Mesenchymal stem cell (in vitro differentiated cells and primary cell): Measurements from ENCODE around the gene GDPGP1. TPM values are rescaled to one million over a fixed set of nuclear protein-coding genes. Genes with fewer than 3 reads are reported as not detected.
A peak's percentile ranks its signal among the peaks of the same experiment; 100 is the strongest.

ENCODE experiments used
- DNase-seq: peaks from one replicate; pipeline ENCODE4 v3.0.0-alpha.2; 2013
- H2AFZ ChIP-seq: one replicate; pipeline ENCODE4 v1.6.1; 2013; ENCODE audit warnings: low read depth, mild to moderate bottlenecking, control low read depth, inconsistent platforms, low read length, moderate library complexity
- H2AK5ac ChIP-seq: 2 replicates; pipeline ENCODE4 v1.6.1; 2013; ENCODE audit warnings: low read length, moderate library complexity, mild to moderate bottlenecking, inconsistent platforms; ENCODE audit not compliant: severe bottlenecking
- H2BK120ac ChIP-seq: one replicate; pipeline ENCODE4 v1.6.1; 2013; ENCODE audit warnings: low read depth, mild to moderate bottlenecking, inconsistent platforms, low read length, moderate library complexity
- H2BK12ac ChIP-seq, 2 experiments: one replicate each; pipeline ENCODE4 v1.6.1; 2013; ENCODE audit warnings: inconsistent platforms in 2 of 2, low read length in 2 of 2, mild to moderate bottlenecking in 2 of 2, moderate library complexity in 2 of 2, control low read depth in 1 of 2
- H2BK15ac ChIP-seq: one replicate; pipeline ENCODE4 v1.6.1; 2013; ENCODE audit warnings: mild to moderate bottlenecking, low read depth, inconsistent platforms; ENCODE audit not compliant: poor library complexity, severe bottlenecking
- H2BK5ac ChIP-seq: 2 replicates; pipeline ENCODE4 v1.6.1; 2013; ENCODE audit warnings: low read depth, mild to moderate bottlenecking, low read length, control low read depth, inconsistent platforms; ENCODE audit not compliant: poor library complexity, severe bottlenecking
- H3K14ac ChIP-seq, 2 experiments: one replicate each; pipeline ENCODE4 v1.6.1; 2013; ENCODE audit warnings: inconsistent platforms in 2 of 2, low read length in 2 of 2, control low read depth in 1 of 2, mild to moderate bottlenecking in 1 of 2, moderate library complexity in 1 of 2
- H3K18ac ChIP-seq, 2 experiments: one replicate each; pipeline ENCODE4 v1.6.1; 2013; ENCODE audit warnings: inconsistent platforms in 2 of 2, low read length in 2 of 2, control low read depth in 1 of 2, low read depth in 1 of 2, mild to moderate bottlenecking in 1 of 2
- H3K23ac ChIP-seq, 2 experiments: one replicate each; pipeline ENCODE4 v1.6.1; 2013; ENCODE audit warnings: inconsistent platforms in 2 of 2, low read length in 2 of 2, mild to moderate bottlenecking in 2 of 2, moderate library complexity in 2 of 2, control low read depth in 1 of 2
- H3K27ac ChIP-seq: 2 replicates; pipeline ENCODE4 v1.5.1; 2013; ENCODE audit warnings: mild to moderate bottlenecking, moderate library complexity, low read length, control low read depth, inconsistent platforms; ENCODE audit not compliant: poor library complexity, severe bottlenecking
- H3K27me3 ChIP-seq, 2 experiments: 2 replicates each; pipeline versions ENCODE4 v1.6.1 to v1.7.0; 2013; ENCODE audit warnings: low read length in 2 of 2, mild to moderate bottlenecking in 2 of 2, moderate library complexity in 2 of 2, control low read depth in 1 of 2, inconsistent platforms in 1 of 2; ENCODE audit not compliant: control insufficient read depth in 1 of 2, insufficient read depth in 1 of 2
- H3K36me3 ChIP-seq, 2 experiments: 2 replicates each; pipeline versions ENCODE4 v1.6.1 to v1.7.0; 2013; ENCODE audit warnings: low read length in 2 of 2, control low read depth in 1 of 2, inconsistent platforms in 1 of 2, low read depth in 1 of 2, mild to moderate bottlenecking in 1 of 2; ENCODE audit not compliant: insufficient read depth in 2 of 2, control insufficient read depth in 1 of 2
- H3K4ac ChIP-seq, 2 experiments: one replicate each; pipeline ENCODE4 v1.6.1; 2013; ENCODE audit warnings: inconsistent platforms in 2 of 2, low read length in 2 of 2, mild to moderate bottlenecking in 2 of 2, moderate library complexity in 2 of 2, control low read depth in 1 of 2, low read depth in 1 of 2
- H3K4me1 ChIP-seq: 2 replicates; pipeline ENCODE4 v1.6.1; 2013; ENCODE audit warnings: low read depth, low read length, control low read depth; ENCODE audit not compliant: control insufficient read depth, insufficient read depth
- H3K4me2 ChIP-seq: 2 replicates; pipeline ENCODE4 v1.6.1; 2013; ENCODE audit warnings: low read length, mild to moderate bottlenecking, inconsistent platforms; ENCODE audit not compliant: poor library complexity, severe bottlenecking
- H3K4me3 ChIP-seq, 2 experiments: 2 replicates each; pipeline versions ENCODE4 v1.5.1 to v1.7.0; 2013; ENCODE audit warnings: low read length in 2 of 2, mild to moderate bottlenecking in 2 of 2, control low read depth in 1 of 2, low read depth in 1 of 2; ENCODE audit not compliant: insufficient read depth in 1 of 2
- H3K79me1 ChIP-seq: replicated peaks from 2 replicates; pipeline ENCODE4 v1.6.1; 2013; ENCODE audit warnings: mild to moderate bottlenecking, control low read depth, low read length, inconsistent platforms; ENCODE audit not compliant: poor library complexity, severe bottlenecking
- H3K9ac ChIP-seq: 2 replicates; pipeline ENCODE4 v1.7.0; 2013; ENCODE audit warnings: mild to moderate bottlenecking, low read length, moderate library complexity
- H3K9me3 ChIP-seq: 2 replicates; pipeline ENCODE4 v1.7.0; 2013; ENCODE audit warnings: mild to moderate bottlenecking, low read length; ENCODE audit not compliant: control insufficient read depth
- H4K8ac ChIP-seq: one replicate; pipeline ENCODE4 v1.6.1; 2013; ENCODE audit warnings: inconsistent platforms, mild to moderate bottlenecking, low read length, moderate library complexity
- H4K91ac ChIP-seq: one replicate; pipeline ENCODE4 v1.6.1; 2013; ENCODE audit warnings: mild to moderate bottlenecking, low read length, inconsistent platforms
- WGBS: methylation state at CpG from one replicate; pipeline ENCODE4 v1.1.7; 2013; ENCODE audit warnings: mixed read lengths; 5-methylcytosine and 5-hydroxymethylcytosine counted together
- polyA plus RNA-seq, 2 experiments: library from polyadenylated mRNA; stranded (reverse); fragments of 200-250 nt; gene quantifications; one replicate each; pipeline ENCODE4 v1.2.3, GENCODE V29; 2013

The GDPGP1 gene, protein sequence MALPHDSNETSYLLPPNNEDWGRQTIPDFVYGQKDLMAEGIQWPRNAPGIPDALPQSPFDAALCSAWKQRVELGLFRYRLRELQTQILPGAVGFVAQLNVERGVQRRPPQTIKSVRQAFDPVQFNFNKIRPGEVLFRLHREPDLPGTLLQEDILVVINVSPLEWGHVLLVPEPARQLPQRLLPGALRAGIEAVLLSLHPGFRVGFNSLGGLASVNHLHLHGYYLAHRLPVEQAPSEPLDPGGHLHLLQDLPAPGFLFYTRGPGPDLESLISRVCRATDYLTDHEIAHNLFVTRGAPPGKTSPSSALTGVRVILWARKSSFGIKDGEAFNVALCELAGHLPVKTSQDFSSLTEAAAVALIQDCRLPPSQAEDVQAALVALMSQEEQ
- 1.1 TPM for polyA plus RNA-seq (2013, experiment 1 of 2)
- polyA plus RNA-seq (2013, experiment 2 of 2): 1.0 TPM

DNA sequence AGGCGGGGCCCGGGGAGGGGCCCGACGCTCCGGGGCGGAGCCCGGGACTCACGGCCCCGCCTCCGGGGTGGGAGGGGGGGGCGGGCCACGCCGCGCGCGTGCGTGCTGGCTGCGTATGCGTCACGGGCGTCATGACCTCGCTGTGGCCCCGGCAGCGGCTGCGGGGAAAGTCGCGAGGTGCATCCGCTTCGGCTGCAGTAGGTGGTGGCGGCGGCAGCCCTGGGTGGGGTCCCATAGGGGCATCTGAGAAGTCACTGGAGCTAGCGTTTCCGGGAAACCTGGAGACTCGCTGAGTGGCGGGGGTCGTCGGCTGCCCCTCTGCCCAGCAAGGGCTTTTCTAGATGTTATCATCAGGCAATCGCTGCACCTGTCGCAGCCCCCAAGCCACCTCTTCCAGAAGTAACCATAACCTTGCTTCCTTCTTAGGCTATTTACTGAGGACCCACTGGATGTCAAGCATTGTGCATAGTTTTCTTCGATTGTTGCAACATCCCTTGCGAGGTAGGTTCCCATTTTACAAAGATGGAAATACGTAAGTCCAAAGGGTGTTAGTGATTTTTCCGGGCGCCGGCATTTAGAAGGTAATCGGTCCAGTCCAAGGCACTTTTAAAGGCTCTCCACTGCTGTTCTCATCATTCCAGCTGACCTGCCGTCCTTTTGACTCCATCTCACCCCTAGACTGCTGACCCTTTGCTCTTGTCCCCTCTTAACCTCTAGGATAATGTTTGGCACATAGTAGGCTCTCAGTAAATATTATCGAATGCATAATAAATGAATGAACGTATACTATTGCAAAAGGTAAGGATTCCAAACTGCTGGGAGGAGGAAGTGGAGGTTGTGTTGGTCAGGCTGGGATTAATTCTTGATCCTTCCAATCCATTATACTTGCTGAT lies at the start of gene GDPGP1:
TSS of gene GDPGP1 (plus strand) at position 114 of the 893 bp plus-strand sequence. CDS start 6,700 bp downstream, outside the sequence.
- peaks cover 14% of the 10 kb centered on the region for H3K79me1 ChIP-seq
- no peaks in the 10 kb centered on the region for H3K9me3 ChIP-seq
- H2AK5ac ChIP-seq: no peak within 1 kb of the TSS
- peak within 1 kb of the TSS in 1 of 2 experiments; percentile 88 for H3K14ac ChIP-seq
- DNase-seq: no peak
- H2BK12ac ChIP-seq: peak within 1 kb of the TSS; percentile 47 to 62
- H2BK5ac ChIP-seq: peak within 1 kb of the TSS; percentile 51
- peak within 1 kb of the TSS; percentile 74 to 96 for H3K4me3 ChIP-seq
- peak within 1 kb of the TSS; percentile 96 for H3K4me2 ChIP-seq
- H4K91ac ChIP-seq: peak within 1 kb of the TSS; percentile 52
- no peaks in the 10 kb centered on the region for H3K27me3 ChIP-seq
- H4K8ac ChIP-seq: peak within 1 kb of the TSS; percentile 89
- H3K18ac ChIP-seq: peak within 1 kb of the TSS; percentile 80 to 89
- H3K23ac ChIP-seq: no peak within 1 kb of the TSS
- peak within 1 kb of the TSS; percentile 81 to 88 for H3K4ac ChIP-seq
- H3K27ac ChIP-seq: peak within 1 kb of the TSS; percentile 77
- peak within 1 kb of the TSS; percentile 74 for H2AFZ ChIP-seq
- peak within 1 kb of the TSS; percentile 96 for H3K9ac ChIP-seq
- WGBS: 13% methylated on average over 47 of the region's 49 CpGs
- H2BK120ac ChIP-seq: peak within 1 kb of the TSS; percentile 36
- peaks cover 12% of the 10 kb centered on the region for H3K4me1 ChIP-seq
- H3K36me3 ChIP-seq: peaks cover 21 to 50% of the 10 kb centered on the region in 2 experiments
- H2BK15ac ChIP-seq: no peak within 1 kb of the TSS

GRCh38 chr15:90184786-90185704 lies 49.0 kb upstream of the GDPGP1 start:
- 9% methylated on average over 62 of the region's 67 CpGs for WGBS

GRCh38 chr15:90187257-90187868 lies 46.6 kb upstream of the GDPGP1 start:
- Histone ChIP-seq H3K4me2 (no peak overlapping the region), H3K4me3 (no peak overlapping the region), H3K36me3 (no peaks in the 10 kb centered on the region), H2AK5ac (no peak overlapping the region), H3K9me3 (no peaks in the 10 kb centered on the region), H2BK15ac (no peak overlapping the region), H3K9ac (no peak overlapping the region), H2BK12ac (no peak overlapping the region), H2BK5ac (no peak overlapping the region), H4K91ac (no peak overlapping the region), H2AFZ (no peak overlapping the region), H3K23ac (no peak overlapping the region), H3K27me3 (no peaks in the 10 kb centered on the region), H3K4me1 (peaks cover 27% of the 10 kb centered on the region), H3K14ac (no peak overlapping the region), H4K8ac (no peak overlapping the region), H3K27ac (no peak overlapping the region), H3K79me1 (peaks cover 21% of the 10 kb centered on the region), H3K4ac (no peak overlapping the region), H3K18ac (no peak overlapping the region), H2BK120ac (no peak overlapping the region)
- 88% methylated on average over 7 of the region's 8 CpGs for WGBS
- no peak for DNase-seq

More at GRCh38 chr15:90184786-90185704, 49.0 kb upstream of the GDPGP1 start:
- peak overlapping the region; percentile 96 for H4K8ac ChIP-seq
- peak overlapping the region; percentile 87 for H4K91ac ChIP-seq
- no peak overlapping the region for H2BK5ac ChIP-seq
- H3K9ac ChIP-seq: peak overlapping the region; percentile 79
- peak overlapping the region; percentile 13 for H2AK5ac ChIP-seq
- no peaks in the 10 kb centered on the region for H3K27me3 ChIP-seq
- no peak overlapping the region for H3K23ac ChIP-seq
- peak overlapping the region in 1 of 2 experiments; percentile 12 for H3K4ac ChIP-seq
- no peaks in the 10 kb centered on the region for H3K36me3 ChIP-seq
- H2BK12ac ChIP-seq: peak overlapping the region; percentile 67 to 79
- peak overlapping the region; percentile 80 for H3K4me2 ChIP-seq
- H3K4me3 ChIP-seq: peak overlapping the region; percentile 71 to 73
- H2AFZ ChIP-seq: peak overlapping the region; percentile 89
- peak overlapping the region; percentile 65 for H2BK120ac ChIP-seq
- H3K9me3 ChIP-seq: no peaks in the 10 kb centered on the region
- peaks cover 8% of the 10 kb centered on the region for H3K79me1 ChIP-seq
- DNase-seq: peak; percentile 46
- peak overlapping the region; percentile 78 to 87 for H3K18ac ChIP-seq
- peak overlapping the region in 1 of 2 experiments; percentile 48 for H3K14ac ChIP-seq
- H3K27ac ChIP-seq: peak overlapping the region; percentile 21
- H3K4me1 ChIP-seq: peaks cover 12% of the 10 kb centered on the region
- H2BK15ac ChIP-seq: peak overlapping the region; percentile 97
